A673 (cell line): ENCODE data around the gene CHGA. TPM values are rescaled to one million over a fixed set of nuclear protein-coding genes. Genes with fewer than 3 reads are reported as not detected.

Experiments
- BruUV-seq: library from RNA; stranded (reverse); fragments of 400-500 nt; replicated peaks from 2 replicates; lab custom pipeline; 2021; lab: Mats Ljungman, UMichigan
- CTCF ChIA-PET: fragments of 300-600 bp; sonication (Branson Sonifier 250); formaldehyde crosslinking; loops from one replicate; lab custom pipeline; 2022; ENCODE audit warnings: antibody characterized with exemption; lab: Charles Lee
- POLR2A ChIA-PET: fragments of 300-600 bp; sonication (Branson Sonifier 250); formaldehyde crosslinking; loops from one replicate; lab custom pipeline; 2022; ENCODE audit warnings: antibody characterized with exemption; ENCODE audit not compliant: low non-redundant PET; lab: Charles Lee
- DNase-seq: peaks from one replicate; pipeline ENCODE4 v3.0.0-alpha.2; 2015; ENCODE audit warnings: low spot score
- H3K27ac ChIP-seq: fragments of 200-600 bp; sonication (generic); 2 replicates; pipeline ENCODE4 v1.5.1; 2016; ENCODE audit warnings: mixed run types, low read depth, mild to moderate bottlenecking, mixed read lengths, antibody characterized with exemption, low read length; ENCODE audit not compliant: poor library complexity, severe bottlenecking
- H3K27me3 ChIP-seq: fragments of 200-600 bp; sonication (generic); replicated peaks from 2 replicates; pipeline ENCODE4 v1.6.1; 2017; ENCODE audit warnings: mixed run types, low read depth, mild to moderate bottlenecking, mixed read lengths, antibody characterized with exemption, low read length; ENCODE audit not compliant: insufficient read depth, poor library complexity
- H3K36me3 ChIP-seq: fragments of 200-600 bp; sonication (generic); 2 replicates; pipeline ENCODE4 v1.6.1; 2016; ENCODE audit warnings: mixed run types, mild to moderate bottlenecking, mixed read lengths, antibody characterized with exemption, low read length; ENCODE audit not compliant: insufficient read depth, poor library complexity, severe bottlenecking
- H3K4me1 ChIP-seq: fragments of 200-600 bp; sonication (generic); 2 replicates; pipeline ENCODE4 v1.6.1; 2017; ENCODE audit warnings: mixed run types, mild to moderate bottlenecking, mixed read lengths, antibody characterized with exemption, low read length; ENCODE audit not compliant: insufficient read depth, poor library complexity, severe bottlenecking
- H3K4me3 ChIP-seq: fragments of 200-600 bp; sonication (generic); 2 replicates; pipeline ENCODE4 v1.5.1; 2016; ENCODE audit warnings: low read depth, mixed run types, mild to moderate bottlenecking, mixed read lengths, low read length; ENCODE audit not compliant: poor library complexity, severe bottlenecking
- H3K9me3 ChIP-seq: fragments of 200-600 bp; sonication (generic); 2 replicates; pipeline ENCODE4 v1.6.1; 2016; ENCODE audit warnings: mixed run types, low read depth, mild to moderate bottlenecking, mixed read lengths, antibody characterized with exemption, low read length; ENCODE audit not compliant: poor library complexity, severe bottlenecking
- CTCF ChIP-seq: fragments of 300-800, 200-600 bp; sonication (generic); conservative IDR thresholded peaks from 2 replicates; pipeline ENCODE4 v1.5.1; 2017; ENCODE audit warnings: low read depth, mild to moderate bottlenecking, antibody characterized with exemption, low read length, moderate library complexity, mixed read lengths
- EZH2 ChIP-seq: fragments of 200-600 bp; sonication (generic); IDR thresholded peaks from 2 replicates; pipeline ENCODE4 v1.6.1; 2017; ENCODE audit warnings: borderline replicate concordance, low read depth, mild to moderate bottlenecking, mixed read lengths, antibody characterized with exemption, low read length; ENCODE audit not compliant: poor library complexity, severe bottlenecking
- intact Hi-C: fragments of 100-400 bp; cut with micrococcal nuclease; formaldehyde crosslinking; loops from one replicate; pipeline ENCODE4 v1.10.0; 2022; ENCODE audit not compliant: unreplicated experiment
- total RNA-seq: library from RNA; stranded (reverse); gene quantifications from 2 replicates; pipeline ENCODE4 v1.2.3, GENCODE V29; 2021

Gene CHGA
- total RNA-seq, 1 experiment from 2014 or later: 14.8 TPM

DNA sequence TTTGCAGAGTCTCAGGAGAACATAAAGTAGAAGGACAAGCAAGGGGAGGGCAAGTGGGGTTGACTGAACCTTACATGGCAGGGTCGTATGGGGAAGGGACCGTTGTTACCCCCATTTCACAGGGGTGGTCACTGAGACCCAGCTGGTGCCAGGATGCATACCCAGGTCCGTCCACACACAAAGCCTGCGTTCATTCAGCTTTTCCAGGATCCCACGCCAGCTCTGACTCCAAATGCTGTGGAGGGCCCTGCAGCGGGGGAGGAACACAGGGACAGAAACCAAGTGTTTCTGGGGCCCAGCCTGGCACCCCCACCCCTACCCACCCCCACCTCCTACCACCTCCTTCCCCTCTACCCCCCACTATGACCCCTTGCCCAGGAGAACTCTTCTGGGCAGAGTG, 16.5 kb upstream of the CHGA start:
- POLR2A ChIA-PET: no interaction called here

DNA sequence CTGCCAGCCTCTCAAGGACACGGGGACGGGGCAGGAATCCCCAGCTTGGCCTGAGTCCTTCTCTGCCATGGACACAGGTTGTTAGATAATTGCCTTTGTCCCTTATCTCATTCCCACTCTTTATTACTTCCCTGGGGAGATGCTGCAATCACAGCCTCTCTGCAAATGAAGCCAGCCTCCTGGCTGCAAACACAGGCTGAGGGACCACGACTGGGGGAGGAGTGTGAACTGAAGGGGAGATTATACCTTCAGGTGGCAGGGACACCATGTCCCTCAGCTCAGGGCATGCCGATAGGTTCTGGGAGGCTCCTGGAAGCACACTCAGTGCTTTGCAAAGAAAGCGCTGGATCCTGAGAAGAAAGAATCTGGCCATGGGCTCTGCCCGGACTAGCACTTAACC, 16.1 kb upstream of the CHGA start:
- H3K27ac ChIP-seq: no peak overlapping the region

More for the DNA sequence above, 16.5 kb upstream of the CHGA start:
- no peak for DNase-seq
- Histone ChIP-seq H3K27ac (no peak overlapping the region), H3K9me3 (no peaks in the 10 kb centered on the region), H3K4me3 (no peak overlapping the region), H3K27me3 (peaks cover 30% of the 10 kb centered on the region), H3K36me3 (no peaks in the 10 kb centered on the region), H3K4me1 (no peaks in the 10 kb centered on the region)
- intact Hi-C loops: no loop called here
- BruUV-seq: no TSS peak
- CTCF ChIA-PET: no interaction called here
- TF ChIP-seq CTCF (no peak), EZH2 (no peak)

DNA sequence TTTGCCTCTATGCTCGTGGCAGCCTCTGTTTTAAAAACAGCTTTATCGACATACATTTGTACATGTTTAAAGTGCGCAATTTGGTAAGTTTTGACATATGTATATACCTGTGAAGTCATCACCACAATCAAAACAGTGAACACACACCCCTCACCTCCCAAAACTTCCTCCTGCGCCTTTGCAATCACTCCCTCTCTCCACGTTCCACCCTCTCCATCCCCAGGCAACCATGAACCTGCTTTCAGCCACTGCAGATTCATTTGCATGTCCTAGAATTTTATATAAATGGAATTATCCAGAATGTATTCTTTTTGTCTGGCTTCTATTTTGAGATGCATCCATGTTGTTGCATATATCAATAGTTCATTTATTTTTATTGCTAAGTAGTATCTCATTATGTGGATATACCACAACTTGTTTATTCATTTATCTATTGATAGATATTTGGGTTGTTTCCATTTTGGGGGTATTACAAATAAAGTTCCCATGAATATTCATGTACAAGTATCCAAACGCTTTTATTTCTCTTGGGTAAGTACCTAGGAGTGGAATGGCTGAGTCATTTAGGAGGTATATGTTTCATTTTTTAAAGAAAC, 15.5 kb upstream of the CHGA start:
- Histone ChIP-seq H3K4me3 (no peak overlapping the region), H3K27ac (no peak overlapping the region), H3K9me3 (no peaks in the 10 kb centered on the region), H3K36me3 (no peaks in the 10 kb centered on the region), H3K4me1 (no peaks in the 10 kb centered on the region), H3K27me3 (peaks cover 26% of the 10 kb centered on the region)
- ChIA-PET CTCF (no interaction called here), POLR2A (no interaction called here)
- no peak for DNase-seq
- no peak for TF ChIP-seq CTCF
- intact Hi-C loops: no loop called here
- BruUV-seq: no TSS peak

More for the DNA sequence above, 16.1 kb upstream of the CHGA start:
- Histone ChIP-seq H3K4me1 (no peaks in the 10 kb centered on the region), H3K36me3 (no peaks in the 10 kb centered on the region), H3K9me3 (no peaks in the 10 kb centered on the region), H3K27me3 (peaks cover 30% of the 10 kb centered on the region), H3K4me3 (no peak overlapping the region)
- no TSS peak for BruUV-seq
- ChIA-PET POLR2A (no interaction called here), CTCF (no interaction called here)
- TF ChIP-seq EZH2 (no peak), CTCF (no peak)
- intact Hi-C loops: no loop called here
- no peak for DNase-seq
